ENCODE measurements around the gene DDIT3. TPM values are rescaled to one million over a fixed set of nuclear protein-coding genes. Genes with fewer than 3 reads are reported as not detected.

Gene DDIT3
- total RNA-seq, 1 experiment from 2014 or later = 84.7 TPM

- intact Hi-C loops (cut with micrococcal nuclease) = no loop called here
- no peak for DNase-seq (ENCODE audit: low read depth, low spot score)
- no peak overlapping the region for H3K4me2 ChIP-seq (ENCODE audit: low read length)
- H3K9ac ChIP-seq (ENCODE audit: low read length) = no peak overlapping the region
- no peak overlapping the region for H2AFZ ChIP-seq (ENCODE audit: low read depth, low read length, poor library complexity, severe bottlenecking)
- BruUV-seq (replicated peaks) = no TSS peak
- H3K9me2 ChIP-seq (ENCODE audit: insufficient read depth) = no peaks in the 10 kb centered on the region
- H3K79me2 ChIP-seq (ENCODE audit: insufficient read depth, low read length) = peaks cover 45% of the 10 kb centered on the region
- H3K9me3 ChIP-seq (ENCODE audit: control insufficient read depth in 1 of 2, insufficient read depth in 1 of 2, low read depth in 1 of 2, low read length in 2 of 2) = no peaks in the 10 kb centered on the region
- peaks cover 15 to 36% of the 10 kb centered on the region in 2 experiments for H3K4me1 ChIP-seq (ENCODE audit: control insufficient read depth in 1 of 2, insufficient read depth in 2 of 2, low read length in 2 of 2)
- ChIA-PET POLR2A (interaction anchor here (0.6 to 1.6 kb wide), 5 partner anchors 12 to 30 kb away, joined by 3 to 6 read pairs (median 4); no protein-coding TSS in a partner anchor), CTCF (no interaction called here), RAD21 (ENCODE audit: low non-redundant PET in 1 of 2, low total read pairs in 2 of 2, uncharacterized antibody in 2 of 2, unreplicated experiment in 2 of 2) (interaction anchor here in 1 of 2 experiments (0.5 kb wide), 1 partner anchor 73 kb away, joined by 6 read pairs; no protein-coding TSS in a partner anchor)
- H4K20me1 ChIP-seq (ENCODE audit: insufficient read depth) = peaks cover 7% of the 10 kb centered on the region; the same call in 1 of the 2 replicates
- no peaks in the 10 kb centered on the region for H3K27me3 ChIP-seq (ENCODE audit: insufficient read depth, low read length)
- no peak overlapping the region for H3K4me3 ChIP-seq (replicated peaks in 1 of 2; ENCODE audit: low read depth in 1 of 2, low read length in 2 of 2)
- peak overlapping the region; percentile 45 for H3K27ac ChIP-seq (ENCODE audit: low read depth, low read length)
- TF ChIP-seq POLR2AphosphoS5 (IDR thresholded peaks at IDR 0.05; ENCODE audit: low read depth, low read length) = peak; percentile 19
- TF ChIP-seq ZFX (IDR thresholded peaks at IDR 0.05) = no peak
- peaks cover 38 to 51% of the 10 kb centered on the region in 2 experiments; a peak in 3 of 4 replicates for H3K36me3 ChIP-seq (ENCODE audit: control insufficient read depth in 1 of 2, insufficient read depth in 2 of 2, low read length in 2 of 2)
- no peak for ATAC-seq
Observed at GRCh38 chr12:57517187-57517586, 3.1 kb downstream of the DDIT3 start.

DNA sequence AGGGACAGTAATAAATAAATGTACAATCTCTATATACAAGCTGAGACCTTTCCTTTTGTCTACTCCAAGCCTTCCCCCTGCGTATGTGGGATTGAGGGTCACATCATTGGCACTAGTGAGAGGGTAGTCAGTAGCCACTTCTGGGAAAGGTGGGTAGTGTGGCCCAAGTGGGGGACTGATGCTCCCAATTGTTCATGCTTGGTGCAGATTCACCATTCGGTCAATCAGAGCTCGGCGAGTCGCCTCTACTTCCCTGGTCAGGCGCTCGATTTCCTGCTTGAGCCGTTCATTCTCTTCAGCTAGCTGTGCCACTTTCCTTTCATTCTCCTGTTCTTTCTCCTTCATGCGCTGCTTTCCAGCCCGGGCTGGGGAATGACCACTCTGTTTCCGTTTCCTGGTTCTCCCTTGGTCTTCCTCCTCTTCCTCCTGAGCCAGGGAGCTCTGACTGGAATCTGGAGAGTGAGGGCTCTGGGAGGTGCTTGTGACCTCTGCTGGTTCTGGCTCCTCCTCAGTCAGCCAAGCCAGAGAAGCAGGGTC lies 3.6 kb downstream of the DDIT3 start:
- no peak overlapping the region for H3K9ac ChIP-seq (ENCODE audit: low read length)
- ChIA-PET POLR2A (interaction anchor here (0.6 to 1.6 kb wide), 5 partner anchors 11 to 30 kb away, joined by 3 to 6 read pairs (median 4); no protein-coding TSS in a partner anchor), RAD21 (ENCODE audit: low non-redundant PET in 1 of 2, low total read pairs in 2 of 2, uncharacterized antibody in 2 of 2, unreplicated experiment in 2 of 2) (interaction anchor here in 1 of 2 experiments (0.5 kb wide), 1 partner anchor 73 kb away, joined by 6 read pairs; no protein-coding TSS in a partner anchor)

More for the DNA sequence above, 3.6 kb downstream of the DDIT3 start:
- peaks cover 13 to 31% of the 10 kb centered on the region in 2 experiments for H3K4me1 ChIP-seq (ENCODE audit: control insufficient read depth in 1 of 2, insufficient read depth in 2 of 2, low read length in 2 of 2)
- TF ChIP-seq EZH2 (IDR thresholded peaks at IDR 0.05) = no peak
- TF ChIP-seq POLR2AphosphoS5 (IDR thresholded peaks at IDR 0.05; ENCODE audit: low read depth, low read length) = peak; percentile 80; the same call in 1 of the 2 replicates
- H3K79me2 ChIP-seq (ENCODE audit: insufficient read depth, low read length) = peaks cover 45% of the 10 kb centered on the region
- H3K36me3 ChIP-seq (ENCODE audit: control insufficient read depth in 1 of 2, insufficient read depth in 2 of 2, low read length in 2 of 2) = peaks cover 43 to 56% of the 10 kb centered on the region in 2 experiments; a peak in 3 of 4 replicates
- BruUV-seq (replicated peaks) = no TSS peak
- H3K4me2 ChIP-seq (ENCODE audit: low read length) = no peak overlapping the region
- H2AFZ ChIP-seq (ENCODE audit: low read depth, low read length, poor library complexity, severe bottlenecking) = no peak overlapping the region
- H3K27me3 ChIP-seq (ENCODE audit: insufficient read depth, low read length) = no peaks in the 10 kb centered on the region
- H3K9me2 ChIP-seq (ENCODE audit: insufficient read depth) = no peaks in the 10 kb centered on the region
- intact Hi-C loops (cut with micrococcal nuclease) = no loop called here
- ATAC-seq (no peak), DNase-seq (ENCODE audit: low read depth, low spot score) (no peak)
- H3K27ac ChIP-seq (ENCODE audit: low read depth, low read length) = peak overlapping the region; percentile 45
- H4K20me1 ChIP-seq (ENCODE audit: insufficient read depth) = peaks cover 7% of the 10 kb centered on the region; the same call in 1 of the 2 replicates
- CTCF ChIA-PET = no interaction called here
- H3K4me3 ChIP-seq (replicated peaks in 1 of 2; ENCODE audit: low read depth in 1 of 2, low read length in 2 of 2) = no peak overlapping the region
- no peaks in the 10 kb centered on the region for H3K9me3 ChIP-seq (ENCODE audit: control insufficient read depth in 1 of 2, insufficient read depth in 1 of 2, low read depth in 1 of 2, low read length in 2 of 2)

Data from HCT116 (cell line).